Activated B cell treated with CpG ODN at 0.5 μM for 24 hours (primary cell): Measurements from ENCODE around the gene FARP1. TPM values are rescaled to one million over a fixed set of nuclear protein-coding genes. Genes with fewer than 3 reads are reported as not detected.

Experiments
- ATAC-seq: fragments of 200-7000 bp; cut with Tn5 transposase; one replicate; pipeline ENCODE4 v1.10.0; 2021; ENCODE audit warnings: low read depth, mild to moderate bottlenecking, moderate library complexity
- CTCF ChIA-PET: fragments of 350-600 bp; sonication (Branson Sonifier 250); formaldehyde crosslinking; loops from one replicate; lab custom pipeline; 2021; ENCODE audit warnings: antibody characterized with exemption; lab: Charles Lee
- POLR2A ChIA-PET: fragments of 350-600 bp; sonication (Branson Sonifier 250); formaldehyde crosslinking; loops from one replicate; lab custom pipeline; 2021; ENCODE audit warnings: antibody characterized with exemption; lab: Charles Lee
- DNase-seq: peaks from one replicate; pipeline ENCODE4 v3.0.0; 2022
- H3K27ac Mint-ChIP-seq: one replicate; pipeline ENCODE4 v1.8.0; 2020; ENCODE audit warnings: mixed read lengths
- H3K27me3 Mint-ChIP-seq: one replicate; pipeline ENCODE4 v1.8.0; 2021; ENCODE audit warnings: mixed read lengths
- H3K36me3 Mint-ChIP-seq: one replicate; pipeline ENCODE4 v1.8.0; 2021; ENCODE audit warnings: low read depth, mixed read lengths
- H3K4me1 Mint-ChIP-seq: one replicate; pipeline ENCODE4 v1.8.0; 2021; ENCODE audit warnings: mixed read lengths
- H3K4me3 Mint-ChIP-seq: one replicate; pipeline ENCODE4 v1.8.0; 2020; ENCODE audit warnings: mild to moderate bottlenecking, mixed read lengths
- H3K9me3 Mint-ChIP-seq: one replicate; pipeline ENCODE4 v1.8.0; 2020; ENCODE audit warnings: mixed read lengths
- CTCF ChIP-seq: fragments of 200-600 bp; IDR thresholded peaks from one replicate; pipeline ENCODE4 v1.8.0; 2022; ENCODE audit warnings: antibody characterized with exemption, mild to moderate bottlenecking
- intact Hi-C: fragments of 100-400 bp; cut with micrococcal nuclease; formaldehyde crosslinking; loops from one replicate; pipeline ENCODE4 v1.15.1; 2024
- total RNA-seq: library from RNA; stranded (reverse); gene quantifications from 2 replicates; pipeline ENCODE4 v1.2.3, GENCODE V29; 2022

Gene FARP1
- total RNA-seq, 1 donor from 2014 or later: 2.1 TPM

DNA sequence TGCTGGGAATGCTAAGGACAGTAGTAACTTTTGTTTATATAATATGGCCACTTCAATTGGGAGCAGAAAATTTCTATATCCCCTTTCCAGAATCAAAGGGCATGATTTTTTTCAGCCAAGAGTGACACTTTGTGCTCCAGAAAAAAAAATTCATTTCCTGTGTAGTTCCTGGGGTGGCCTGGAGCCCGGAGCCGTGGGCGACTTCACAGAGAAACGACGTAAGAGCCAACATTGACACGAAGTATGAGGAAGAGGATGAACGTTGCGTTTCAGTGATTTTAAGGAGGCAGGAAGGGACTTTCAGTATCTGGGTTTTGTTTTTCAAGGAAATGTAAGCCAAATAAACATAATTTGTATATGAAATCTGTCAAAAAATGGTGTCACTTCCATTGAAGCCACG, 246.4 kb downstream of the FARP1 start:
- POLR2A ChIA-PET: no interaction called here
- CTCF ChIA-PET: no interaction called here
- H3K4me3 Mint-ChIP-seq: no peak overlapping the region
- no peaks in the 10 kb centered on the region for H3K4me1 Mint-ChIP-seq
- H3K36me3 Mint-ChIP-seq: no peaks in the 10 kb centered on the region
- H3K9me3 Mint-ChIP-seq: no peaks in the 10 kb centered on the region
- H3K27ac Mint-ChIP-seq: no peak overlapping the region
- intact Hi-C loops: no loop called here
- H3K27me3 Mint-ChIP-seq: peaks cover 11% of the 10 kb centered on the region
- DNase-seq (no peak), ATAC-seq (no peak)
- no peak for TF ChIP-seq CTCF

DNA sequence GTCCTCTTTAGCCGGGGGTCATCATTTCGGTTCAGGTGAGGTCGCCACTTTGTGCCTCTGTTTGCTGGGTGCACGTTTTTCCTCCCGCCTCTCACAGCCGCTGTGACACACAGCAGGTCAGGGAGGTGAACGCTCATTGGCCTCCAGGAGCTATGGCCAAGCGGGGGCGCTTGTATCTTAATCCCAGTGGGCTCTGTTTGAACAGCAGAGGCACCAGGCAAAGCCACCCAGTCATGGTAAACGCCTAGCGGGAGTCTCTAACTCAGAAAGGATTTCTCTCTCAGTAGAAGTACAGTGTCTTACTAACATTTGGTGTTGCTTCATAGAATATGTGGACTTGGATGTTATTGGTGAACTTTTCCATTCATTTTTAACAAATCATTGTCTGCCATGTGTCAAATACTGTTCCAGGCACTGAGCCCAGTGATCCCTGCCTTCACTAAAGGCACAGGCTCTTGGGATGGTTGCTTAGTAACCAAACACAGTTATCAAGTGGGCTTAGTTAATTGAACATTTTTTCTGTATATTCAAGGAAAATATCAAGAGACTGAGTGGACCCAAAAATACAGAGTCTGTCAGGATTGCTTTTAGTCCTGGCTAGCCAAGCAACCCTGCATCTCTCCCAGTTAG, 247.3 kb downstream of the FARP1 start:
- H3K27ac Mint-ChIP-seq: no peak overlapping the region
- intact Hi-C loops: no loop called here
- H3K27me3 Mint-ChIP-seq: peaks cover 8% of the 10 kb centered on the region
- H3K4me3 Mint-ChIP-seq: no peak overlapping the region
- POLR2A ChIA-PET: no interaction called here
- CTCF ChIA-PET: no interaction called here
- no peaks in the 10 kb centered on the region for H3K9me3 Mint-ChIP-seq
- DNase-seq (no peak), ATAC-seq (no peak)
- TF ChIP-seq CTCF: no peak
- no peaks in the 10 kb centered on the region for H3K4me1 Mint-ChIP-seq
- no peaks in the 10 kb centered on the region for H3K36me3 Mint-ChIP-seq

DNA sequence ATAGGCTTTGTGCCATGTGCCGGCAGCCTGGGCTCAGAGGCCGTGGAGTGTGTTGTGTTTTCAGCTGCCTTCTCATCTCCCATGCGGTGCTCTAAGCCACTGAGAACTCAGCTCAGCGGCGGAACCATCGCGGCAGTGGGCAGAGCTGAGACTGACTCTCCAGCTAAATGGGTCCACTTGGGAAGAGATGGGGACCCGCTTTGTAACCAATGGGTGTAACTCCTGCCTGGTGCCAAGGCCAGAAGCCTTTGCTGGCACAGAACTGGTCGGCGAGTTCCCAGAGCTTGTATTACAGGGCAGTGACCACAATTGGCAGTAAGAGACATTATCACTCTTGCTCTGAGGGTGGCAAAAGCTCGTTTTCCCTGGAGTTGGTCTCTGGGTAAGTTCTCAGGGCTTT, 251.0 kb downstream of the FARP1 start:
- H3K4me1 Mint-ChIP-seq: no peaks in the 10 kb centered on the region

GRCh38 chr13:98394820-98395510, 252.1 kb downstream of the FARP1 start:
- no peak for DNase-seq
- H3K4me3 Mint-ChIP-seq: no peak overlapping the region
- intact Hi-C loops: no loop called here
- ChIA-PET POLR2A (no interaction called here), CTCF (no interaction called here)
- H3K4me1 Mint-ChIP-seq: no peaks in the 10 kb centered on the region
- no peak overlapping the region for H3K27ac Mint-ChIP-seq
- no peaks in the 10 kb centered on the region for H3K36me3 Mint-ChIP-seq
- no peak for TF ChIP-seq CTCF
- H3K9me3 Mint-ChIP-seq: no peaks in the 10 kb centered on the region
- ATAC-seq: no peak
- H3K27me3 Mint-ChIP-seq: peaks cover 11% of the 10 kb centered on the region

More for the DNA sequence above, 251.0 kb downstream of the FARP1 start:
- H3K36me3 Mint-ChIP-seq: no peaks in the 10 kb centered on the region
- DNase-seq (no peak), ATAC-seq (no peak)
- ChIA-PET CTCF (no interaction called here), POLR2A (no interaction called here)
- H3K9me3 Mint-ChIP-seq: no peaks in the 10 kb centered on the region
- no peak overlapping the region for H3K4me3 Mint-ChIP-seq
- intact Hi-C loops: no loop called here
- TF ChIP-seq CTCF: no peak
- H3K27me3 Mint-ChIP-seq: peaks cover 14% of the 10 kb centered on the region
- H3K27ac Mint-ChIP-seq: no peak overlapping the region

- H3K27me3 Mint-ChIP-seq: peaks cover 11% of the 10 kb centered on the region
- intact Hi-C loops: no loop called here
- H3K4me3 Mint-ChIP-seq: no peak overlapping the region
- no peak for ATAC-seq
- no peaks in the 10 kb centered on the region for H3K36me3 Mint-ChIP-seq
- POLR2A ChIA-PET: no interaction called here
- no peak for TF ChIP-seq CTCF
- no peak overlapping the region for H3K27ac Mint-ChIP-seq
- H3K9me3 Mint-ChIP-seq: no peaks in the 10 kb centered on the region
- DNase-seq: no peak
- CTCF ChIA-PET: no interaction called here
- no peaks in the 10 kb centered on the region for H3K4me1 Mint-ChIP-seq
Measured at GRCh38 chr13:98396071-98396710, 253.3 kb downstream of the FARP1 start.
